WI38 (cell line): ENCODE measurements around the gene N4BP2.
"Not testable (repeated sequence)": the region's sequence is repeated elsewhere in the genome, so short reads cannot be mapped to it uniquely, and the experiment has no call there.

Experiments used
- H3K4me3 ChIP-seq: 2 replicates; pipeline ENCODE4 v1.5.1; 2011; ENCODE audit warnings: low read depth, mild to moderate bottlenecking, control low read depth, low read length
- TF ChIP-seq, protein P1 (sequence below): IDR thresholded peaks from 2 replicates; pipeline ENCODE4 v1.5.1; 2012; ENCODE audit warnings: low read depth, mild to moderate bottlenecking, control low read depth, low read length

Gene N4BP2

DNA sequence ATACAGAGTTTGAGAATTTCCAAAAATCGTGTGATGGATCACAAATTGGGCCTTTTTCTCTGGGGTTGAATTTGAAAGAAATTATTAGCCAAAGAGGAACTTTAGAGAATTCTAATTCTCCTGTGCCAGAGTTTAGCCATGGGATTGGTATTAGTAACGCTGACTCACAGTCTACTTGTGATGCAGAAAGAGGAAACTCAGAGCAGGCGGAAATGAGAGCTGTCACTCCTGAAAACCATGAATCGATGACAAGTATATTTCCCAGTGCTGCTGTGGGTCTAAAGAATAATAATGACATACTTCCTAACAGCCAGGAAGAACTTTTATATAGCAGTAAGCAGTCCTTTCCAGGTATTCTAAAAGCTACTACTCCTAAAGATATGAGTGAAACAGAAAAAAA, 64.9 kb downstream of the N4BP2 start:
- TF ChIP-seq, protein P1, sequence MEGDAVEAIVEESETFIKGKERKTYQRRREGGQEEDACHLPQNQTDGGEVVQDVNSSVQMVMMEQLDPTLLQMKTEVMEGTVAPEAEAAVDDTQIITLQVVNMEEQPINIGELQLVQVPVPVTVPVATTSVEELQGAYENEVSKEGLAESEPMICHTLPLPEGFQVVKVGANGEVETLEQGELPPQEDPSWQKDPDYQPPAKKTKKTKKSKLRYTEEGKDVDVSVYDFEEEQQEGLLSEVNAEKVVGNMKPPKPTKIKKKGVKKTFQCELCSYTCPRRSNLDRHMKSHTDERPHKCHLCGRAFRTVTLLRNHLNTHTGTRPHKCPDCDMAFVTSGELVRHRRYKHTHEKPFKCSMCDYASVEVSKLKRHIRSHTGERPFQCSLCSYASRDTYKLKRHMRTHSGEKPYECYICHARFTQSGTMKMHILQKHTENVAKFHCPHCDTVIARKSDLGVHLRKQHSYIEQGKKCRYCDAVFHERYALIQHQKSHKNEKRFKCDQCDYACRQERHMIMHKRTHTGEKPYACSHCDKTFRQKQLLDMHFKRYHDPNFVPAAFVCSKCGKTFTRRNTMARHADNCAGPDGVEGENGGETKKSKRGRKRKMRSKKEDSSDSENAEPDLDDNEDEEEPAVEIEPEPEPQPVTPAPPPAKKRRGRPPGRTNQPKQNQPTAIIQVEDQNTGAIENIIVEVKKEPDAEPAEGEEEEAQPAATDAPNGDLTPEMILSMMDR, result no peak
- H3K4me3 ChIP-seq, result no peak overlapping the region

DNA sequence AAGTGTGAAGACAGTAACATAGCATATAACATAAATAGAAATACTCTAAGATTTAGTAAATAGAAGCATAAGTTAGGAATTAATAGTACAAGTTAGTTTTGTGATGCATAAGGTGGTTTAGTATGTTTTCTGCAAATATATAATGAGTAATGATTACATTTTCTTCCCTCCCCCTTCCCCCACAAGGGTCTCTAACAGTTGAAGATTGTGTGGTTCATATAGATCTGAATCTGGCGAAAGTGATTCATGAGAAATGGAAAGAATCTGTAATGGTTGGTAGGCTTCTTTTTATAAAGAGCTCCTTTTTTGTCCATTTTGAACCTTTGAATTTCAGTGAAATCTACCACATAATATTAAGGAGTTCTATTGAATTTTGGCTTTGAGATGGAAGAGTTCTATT, 66.3 kb downstream of the N4BP2 start:
- TF ChIP-seq, protein P1, result no peak
- H3K4me3 ChIP-seq, result no peak overlapping the region

DNA sequence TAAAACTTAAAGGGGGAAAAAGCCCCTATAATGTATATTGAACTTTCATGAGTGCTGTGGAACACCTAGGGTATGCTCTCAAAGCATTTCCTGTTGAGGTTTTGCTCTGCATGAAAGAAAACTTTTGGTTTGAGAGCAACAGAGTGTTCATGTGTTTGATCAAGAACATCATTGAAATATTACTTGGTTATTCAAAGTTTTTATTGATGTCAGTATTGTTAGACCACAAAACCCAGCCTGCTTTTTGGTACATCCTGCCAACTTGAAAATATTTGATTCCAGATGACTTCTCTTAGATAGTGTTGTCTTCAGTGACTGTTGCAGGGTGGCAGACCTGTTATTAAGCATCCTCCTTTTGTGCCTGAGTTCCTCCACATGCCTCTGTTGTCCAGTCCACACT, 68.0 kb downstream of the N4BP2 start:
- no peak overlapping the region for H3K4me3 ChIP-seq
- TF ChIP-seq, protein P1, result no peak

DNA sequence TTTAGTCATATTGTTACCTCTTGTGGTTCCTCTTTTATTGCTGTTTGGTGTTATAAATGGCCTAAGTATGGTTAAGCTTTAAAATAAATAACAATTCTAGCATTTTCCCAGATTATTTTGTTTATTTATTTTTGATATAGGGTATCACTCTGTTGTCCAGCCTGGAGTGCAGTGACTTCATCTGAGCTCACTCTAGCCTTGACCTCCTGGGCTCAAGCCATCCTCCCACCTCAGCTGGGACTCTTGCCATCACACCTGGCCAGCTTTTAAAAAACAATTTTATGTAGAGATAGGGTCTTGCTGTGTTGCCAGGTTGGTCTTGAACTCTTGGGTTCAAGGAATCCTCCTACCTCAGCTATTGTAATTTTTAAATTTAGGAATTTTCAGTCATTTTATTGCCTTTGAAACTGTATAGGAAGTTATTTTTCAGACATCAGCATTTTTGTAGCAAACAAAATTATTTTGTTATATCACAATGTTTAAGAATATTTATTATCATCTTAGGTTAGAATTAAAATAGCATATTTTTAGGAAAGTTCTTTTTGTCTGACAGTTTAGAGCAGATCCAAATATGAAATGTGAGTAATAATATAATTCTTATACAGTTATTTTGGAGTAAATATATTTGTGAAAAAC, 73.9 kb downstream of the N4BP2 start:
- no peak overlapping the region for H3K4me3 ChIP-seq
- TF ChIP-seq, protein P1, result no peak

DNA sequence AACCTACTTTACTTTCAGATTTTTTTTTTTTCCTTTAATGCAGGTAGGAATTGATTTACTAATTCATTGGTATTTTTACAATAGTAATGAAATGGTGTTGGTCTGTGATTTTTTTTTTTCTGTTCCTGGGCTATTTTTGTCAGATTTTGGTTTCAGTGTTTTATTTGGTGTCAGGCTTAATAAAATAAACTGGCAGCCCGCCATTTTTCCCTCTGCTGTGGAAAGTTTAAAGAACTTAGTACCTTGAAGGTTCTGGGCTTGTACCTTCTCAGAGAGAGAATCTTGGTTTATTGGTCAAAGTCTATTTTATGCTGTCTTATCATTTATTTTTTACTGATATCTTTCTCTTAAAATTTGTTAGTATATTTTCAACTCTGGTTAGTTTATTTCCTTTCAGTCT, 76.2 kb downstream of the N4BP2 start:
- no peak overlapping the region for H3K4me3 ChIP-seq
- TF ChIP-seq, protein P1, result no peak

DNA sequence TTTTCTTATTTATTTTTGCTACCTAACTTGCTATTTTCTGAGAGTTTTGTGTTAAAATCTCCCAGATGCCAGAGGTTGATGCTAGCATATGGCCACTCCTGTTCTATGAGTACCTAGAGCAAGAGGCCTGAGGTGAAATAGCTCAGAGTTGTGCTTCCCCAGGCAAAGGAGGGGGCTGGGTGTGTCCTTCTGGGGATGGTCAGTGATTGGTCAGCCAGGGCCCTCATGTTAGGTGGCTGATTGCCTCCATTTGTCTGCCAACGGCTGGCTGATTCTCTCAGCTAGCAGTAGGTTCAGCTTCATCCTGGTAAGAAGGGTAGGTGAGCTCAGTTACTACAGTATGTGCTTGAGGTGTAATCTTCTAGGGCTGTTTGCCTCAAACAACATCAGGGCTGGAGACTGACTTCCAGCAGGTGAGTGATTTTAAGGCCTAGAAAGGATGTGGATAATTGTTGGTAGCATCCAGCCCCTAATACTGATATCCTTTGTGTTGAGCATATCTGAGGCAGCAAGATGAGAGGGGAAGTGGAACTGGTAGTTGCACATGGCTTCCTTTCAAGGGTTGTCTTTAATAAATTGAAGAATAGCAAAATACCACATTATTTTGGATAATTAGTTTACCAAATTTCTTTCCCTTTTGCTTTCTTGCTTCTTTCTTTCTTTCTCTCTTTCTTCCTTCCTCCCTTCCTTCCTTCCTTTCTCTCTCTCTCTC, 77.7 kb downstream of the N4BP2 start:
- H3K4me3 ChIP-seq, result no peak overlapping the region
- TF ChIP-seq, protein P1, result no peak

DNA sequence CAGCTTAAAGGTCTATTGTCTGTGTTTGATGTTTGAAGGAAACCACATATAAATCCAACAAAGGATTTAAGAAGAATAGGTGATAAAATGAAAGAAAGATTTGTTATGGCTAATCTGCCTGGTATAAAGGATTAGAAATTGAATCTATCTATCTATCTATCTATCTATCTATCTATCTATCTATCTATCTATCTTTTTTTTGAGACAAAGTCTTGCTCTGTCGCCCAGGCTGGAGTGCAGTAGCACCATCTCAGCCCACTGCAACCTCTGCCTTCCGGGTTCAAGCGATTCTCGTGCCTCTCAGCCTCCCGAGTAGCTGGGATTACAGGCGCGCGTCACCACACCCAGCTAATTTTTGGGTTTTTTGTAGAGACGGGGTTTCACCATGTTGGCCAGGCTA, 79.6 kb downstream of the N4BP2 start:
- H3K4me3 ChIP-seq, result not testable (repeated sequence)
